ENCODE data around the gene PHC2. TPM values are rescaled to one million over a fixed set of nuclear protein-coding genes. Genes with fewer than 3 reads are reported as not detected.

The PHC2 gene
- total RNA-seq, 3 donors from 2014 or later (not counting 1 experiment from before 2014, with no cell fraction given), result 36.6 to 46.6 (median 39.5) TPM

DNA sequence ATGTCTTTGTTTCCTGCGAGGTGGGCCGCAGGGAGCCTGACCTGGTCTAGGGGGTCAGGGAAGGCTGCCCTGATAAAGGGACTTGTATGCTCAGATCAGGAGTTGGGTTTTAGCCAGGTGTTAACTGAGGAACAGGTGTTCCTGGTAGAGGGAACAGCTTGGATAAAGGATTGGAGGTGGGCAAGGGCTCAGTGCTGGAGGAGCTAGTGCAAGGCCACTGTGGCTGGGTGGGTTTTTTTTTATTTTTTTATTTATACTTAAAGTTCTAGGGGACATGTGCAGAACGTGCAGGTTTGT is 141.1 kb downstream of the PHC2 start:
- 98% methylated on average over 2 of the region's 3 CpGs for WGBS (ENCODE audit: insufficient coverage)
- DNase-seq (no peak), ATAC-seq (no peak)
- Histone ChIP-seq H3K36me3 (ENCODE audit: control insufficient read depth, insufficient read depth, low read length) (peaks cover 25% of the 10 kb centered on the region), H3K9me3 (ENCODE audit: control insufficient read depth, insufficient read depth, low read length) (no peaks in the 10 kb centered on the region), H3K27ac (ENCODE audit: low read length) (no peak overlapping the region), H3K27me3 (ENCODE audit: control insufficient read depth, insufficient read depth, low read length) (no peaks in the 10 kb centered on the region), H3K4me1 (ENCODE audit: control insufficient read depth, insufficient read depth, low read length) (no peaks in the 10 kb centered on the region), H3K4me3 (ENCODE audit: low read length) (no peak overlapping the region)
- no peak overlapping the region for H3K27ac Mint-ChIP-seq
- H3K4me3 Mint-ChIP-seq, result no peak overlapping the region
- no peaks in the 10 kb centered on the region for H3K27me3 Mint-ChIP-seq (ENCODE audit: low read depth in 2 of 2)
- TF ChIP-seq, protein P1, sequence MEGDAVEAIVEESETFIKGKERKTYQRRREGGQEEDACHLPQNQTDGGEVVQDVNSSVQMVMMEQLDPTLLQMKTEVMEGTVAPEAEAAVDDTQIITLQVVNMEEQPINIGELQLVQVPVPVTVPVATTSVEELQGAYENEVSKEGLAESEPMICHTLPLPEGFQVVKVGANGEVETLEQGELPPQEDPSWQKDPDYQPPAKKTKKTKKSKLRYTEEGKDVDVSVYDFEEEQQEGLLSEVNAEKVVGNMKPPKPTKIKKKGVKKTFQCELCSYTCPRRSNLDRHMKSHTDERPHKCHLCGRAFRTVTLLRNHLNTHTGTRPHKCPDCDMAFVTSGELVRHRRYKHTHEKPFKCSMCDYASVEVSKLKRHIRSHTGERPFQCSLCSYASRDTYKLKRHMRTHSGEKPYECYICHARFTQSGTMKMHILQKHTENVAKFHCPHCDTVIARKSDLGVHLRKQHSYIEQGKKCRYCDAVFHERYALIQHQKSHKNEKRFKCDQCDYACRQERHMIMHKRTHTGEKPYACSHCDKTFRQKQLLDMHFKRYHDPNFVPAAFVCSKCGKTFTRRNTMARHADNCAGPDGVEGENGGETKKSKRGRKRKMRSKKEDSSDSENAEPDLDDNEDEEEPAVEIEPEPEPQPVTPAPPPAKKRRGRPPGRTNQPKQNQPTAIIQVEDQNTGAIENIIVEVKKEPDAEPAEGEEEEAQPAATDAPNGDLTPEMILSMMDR (IDR thresholded peaks at IDR 0.05), result no peak
- H3K9me3 Mint-ChIP-seq, result no peaks in the 10 kb centered on the region
- H3K4me1 Mint-ChIP-seq, result peaks cover 13 to 34% of the 10 kb centered on the region in 2 donors
- no peaks in the 10 kb centered on the region for H3K36me3 Mint-ChIP-seq
- intact Hi-C loops (cut with micrococcal nuclease), result no loop called here

DNA sequence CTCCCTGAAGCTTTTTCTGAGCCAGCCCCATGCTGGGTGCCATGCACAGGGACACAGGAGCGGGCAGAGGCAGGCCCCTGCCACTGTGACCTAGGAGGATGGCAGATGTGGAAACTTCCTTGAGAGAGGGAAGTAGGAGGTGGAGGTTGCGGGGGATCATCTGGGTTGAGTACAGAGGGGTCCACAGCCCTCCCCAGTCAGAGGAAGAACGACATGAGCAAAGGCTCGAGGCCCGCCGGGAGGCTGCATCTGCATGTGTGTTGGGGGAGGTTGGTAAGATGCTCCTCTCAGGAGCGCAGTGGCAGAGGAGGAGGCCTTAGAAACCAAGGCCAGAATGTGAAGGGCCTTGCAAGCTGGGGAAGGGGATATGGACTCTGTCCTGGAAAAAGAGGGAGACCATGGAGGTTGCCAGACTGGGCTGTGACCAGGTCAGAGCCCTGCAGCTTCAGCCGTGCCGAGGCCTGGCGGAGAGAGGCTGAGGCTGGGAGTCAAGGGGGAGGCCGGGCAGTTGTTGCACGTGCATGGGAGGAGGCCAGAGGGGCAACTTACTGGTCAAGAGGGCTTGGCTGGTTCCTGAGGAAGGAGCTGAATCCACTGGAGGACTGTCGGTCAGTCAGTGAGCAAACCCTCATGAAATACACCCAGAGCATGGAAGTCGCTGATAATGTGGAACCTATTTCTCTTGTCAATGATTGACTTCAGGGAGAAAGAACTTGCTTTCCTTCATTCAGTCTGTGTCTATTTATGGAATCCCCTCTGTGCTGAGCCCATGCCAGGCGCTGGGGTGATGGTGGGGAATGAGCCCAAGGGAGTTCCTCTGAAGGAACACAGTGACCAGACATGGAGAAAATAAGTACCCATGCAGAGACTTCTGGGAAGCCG is 141.7 kb downstream of the PHC2 start:
- peak overlapping the region in 1 of 2 donors; percentile 51 for H3K27ac Mint-ChIP-seq
- no peak for ATAC-seq
- H3K4me3 Mint-ChIP-seq, result no peak overlapping the region
- TF ChIP-seq, protein P1 (IDR thresholded peaks at IDR 0.05), result no peak
- Histone ChIP-seq H3K4me1 (ENCODE audit: control insufficient read depth, insufficient read depth, low read length) (no peaks in the 10 kb centered on the region), H3K27me3 (ENCODE audit: control insufficient read depth, insufficient read depth, low read length) (no peaks in the 10 kb centered on the region), H3K36me3 (ENCODE audit: control insufficient read depth, insufficient read depth, low read length) (peaks cover 25% of the 10 kb centered on the region), H3K4me3 (ENCODE audit: low read length) (no peak overlapping the region), H3K27ac (ENCODE audit: low read length) (no peak overlapping the region), H3K9me3 (ENCODE audit: control insufficient read depth, insufficient read depth, low read length) (no peaks in the 10 kb centered on the region)
- H3K27me3 Mint-ChIP-seq (ENCODE audit: low read depth in 2 of 2), result no peaks in the 10 kb centered on the region
- no peak for DNase-seq
- intact Hi-C loops (cut with micrococcal nuclease), result no loop called here
- no peaks in the 10 kb centered on the region for H3K9me3 Mint-ChIP-seq
- H3K36me3 Mint-ChIP-seq, result no peaks in the 10 kb centered on the region
- WGBS (ENCODE audit: insufficient coverage), result 97% methylated on average over 16 of the region's 16 CpGs
- H3K4me1 Mint-ChIP-seq, result peaks cover 13 to 29% of the 10 kb centered on the region in 2 donors

DNA sequence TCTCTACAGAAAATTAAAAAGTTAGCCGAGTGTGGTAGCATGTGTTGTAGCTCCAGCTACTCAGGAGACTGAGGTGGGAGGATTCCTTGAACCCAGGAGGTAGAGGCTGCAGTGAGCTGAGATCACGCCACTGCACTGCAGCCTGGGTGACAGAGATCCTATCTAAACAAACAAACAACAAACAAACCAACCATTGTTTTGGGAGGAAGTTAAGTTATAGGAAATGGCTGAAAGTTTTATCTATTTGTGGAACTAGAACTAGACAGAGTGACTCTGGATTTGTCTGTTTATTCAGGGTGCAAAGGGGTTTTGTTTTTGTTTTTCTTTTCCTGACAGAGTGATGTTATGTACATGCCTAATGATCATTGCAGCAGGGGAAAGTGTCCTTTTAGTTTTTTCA is 143.6 kb downstream of the PHC2 start:
- Mint-ChIP-seq H3K4me3 (no peak overlapping the region), H3K4me1 (peaks cover under 1 to 16% of the 10 kb centered on the region in 2 donors), H3K36me3 (no peaks in the 10 kb centered on the region), H3K27ac (no peak overlapping the region), H3K27me3 (ENCODE audit: low read depth in 2 of 2) (no peaks in the 10 kb centered on the region), H3K9me3 (no peaks in the 10 kb centered on the region)
- Histone ChIP-seq H3K36me3 (ENCODE audit: control insufficient read depth, insufficient read depth, low read length) (peaks cover 29% of the 10 kb centered on the region), H3K4me3 (ENCODE audit: low read length) (no peak overlapping the region), H3K9me3 (ENCODE audit: control insufficient read depth, insufficient read depth, low read length) (no peaks in the 10 kb centered on the region), H3K27me3 (ENCODE audit: control insufficient read depth, insufficient read depth, low read length) (no peaks in the 10 kb centered on the region), H3K4me1 (ENCODE audit: control insufficient read depth, insufficient read depth, low read length) (no peaks in the 10 kb centered on the region), H3K27ac (ENCODE audit: low read length) (no peak overlapping the region)
- ATAC-seq (no peak), DNase-seq (no peak)
- intact Hi-C loops (cut with micrococcal nuclease), result no loop called here
- 85% methylated on average over 1 of the region's 2 CpGs for WGBS (ENCODE audit: insufficient coverage)
- TF ChIP-seq, protein P1 (IDR thresholded peaks at IDR 0.05), result no peak

Data from natural killer cell (primary cell).